Lung (tissue), 12 donors: ENCODE measurements around the gene EXOC6. TPM values are rescaled to one million over a fixed set of nuclear protein-coding genes. Genes with fewer than 3 reads are reported as not detected.

Source experiments
- ATAC-seq: fragments of 200-7000 bp; cut with Tn5 transposase; one replicate; pipeline ENCODE4 v1.9.1; 2020; ENCODE audit warnings: moderate number of reproducible peaks; ENCODE audit not compliant: insufficient read depth, low FRiP score
- DNase-seq, 3 donors: peaks; one replicate each; pipeline ENCODE4 v3.0.0-alpha.2; 2013 to 2017
- H3K27ac ChIP-seq, 2 donors: one replicate each; pipeline ENCODE4 v1.5.1; 2013; ENCODE audit warnings: mild to moderate bottlenecking in 2 of 2, moderate library complexity in 2 of 2, control low read depth in 1 of 2, inconsistent platforms in 1 of 2, low read depth in 1 of 2, low read length in 1 of 2
- H3K27me3 ChIP-seq, 3 donors: one replicate each; pipeline ENCODE4 v1.5.1; 2013; ENCODE audit warnings: low read length in 2 of 3; ENCODE audit not compliant: control insufficient read depth in 3 of 3, insufficient read depth in 3 of 3
- H3K36me3 ChIP-seq, 4 donors: one replicate each; pipeline ENCODE4 v1.5.1; 2013; ENCODE audit warnings: low read length in 4 of 4, mild to moderate bottlenecking in 1 of 4, moderate library complexity in 1 of 4; ENCODE audit not compliant: control insufficient read depth in 4 of 4, insufficient read depth in 4 of 4
- H3K4me1 ChIP-seq, 5 donors: one replicate each; pipeline ENCODE4 v1.5.1; 2013; ENCODE audit warnings: low read length in 5 of 5, mild to moderate bottlenecking in 2 of 5, moderate library complexity in 1 of 5; ENCODE audit not compliant: control insufficient read depth in 5 of 5, insufficient read depth in 5 of 5
- H3K4me3 ChIP-seq: one replicate; pipeline ENCODE4 v1.5.1; 2013; ENCODE audit warnings: mild to moderate bottlenecking, control low read depth, moderate library complexity
- H3K9ac ChIP-seq, 2 donors: one replicate each; pipeline ENCODE4 v1.5.1; 2013; ENCODE audit warnings: low read length in 2 of 2, control low read depth in 1 of 2; ENCODE audit not compliant: insufficient read depth in 1 of 2
- H3K9me3 ChIP-seq, 4 donors: one replicate each; pipeline ENCODE4 v1.5.1; 2013; ENCODE audit warnings: low read length in 3 of 4, mild to moderate bottlenecking in 1 of 4, moderate library complexity in 1 of 4; ENCODE audit not compliant: control insufficient read depth in 4 of 4, insufficient read depth in 3 of 4
- CTCF ChIP-seq: IDR thresholded peaks from 2 replicates; pipeline ENCODE4 v1.5.1; 2012; ENCODE audit warnings: mild to moderate bottlenecking; ENCODE audit errors: control extremely low read depth, extremely low read depth
- WGBS, 2 donors: extraction: QIAGEN DNeasy Blood & Tissue Kit; methylation state at CpG; one replicate each; pipeline ENCODE4 v1.1.7; 2013; 5-methylcytosine and 5-hydroxymethylcytosine counted together
- polyA plus RNA-seq, 2 donors: library from polyadenylated mRNA; stranded (reverse); fragments of 200-250 nt; gene quantifications; one replicate each; pipeline ENCODE4 v1.2.1, GENCODE V29; 2013
- total RNA-seq, 2 donors: library from RNA; depleted of rRNA in 1 of 2; stranded (reverse); fragments of >200 nt in 1 of 2; gene quantifications; one replicate each; pipeline ENCODE4 v1.2.1, GENCODE V29; 2014 to 2021
- donor health status: control.
- donor health status: control.
- donor health status: Bipolar disorder and iron deficiency.
- donor health status: healthy.
- donor health status: DM: yes; HTN: yes; CAD: no.

The EXOC6 gene
- total and polyA plus RNA-seq, 4 donors, result 8.6 to 40.1 (median 11.9) TPM

GRCh38 chr10:93087846-93088245, 239.5 kb downstream of the EXOC6 start:
- TF ChIP-seq CTCF, result no peak
- WGBS, 2 donors, result 85 to 86% methylated on average over 3 of the region's 3 CpGs
- H3K4me3 ChIP-seq, result no peak overlapping the region
- H3K9ac ChIP-seq, result no peak overlapping the region
- ATAC-seq (no peak), DNase-seq (no peak)
- no peaks in the 10 kb centered on the region for H3K27me3 ChIP-seq
- H3K9me3 ChIP-seq, result no peaks in the 10 kb centered on the region
- H3K4me1 ChIP-seq, result no peaks in the 10 kb centered on the region
- no peaks in the 10 kb centered on the region for H3K36me3 ChIP-seq
- no peak overlapping the region for H3K27ac ChIP-seq

GRCh38 chr10:93088466-93088865, 240.1 kb downstream of the EXOC6 start:
- Histone ChIP-seq H3K9ac (no peak overlapping the region), H3K27me3 (no peaks in the 10 kb centered on the region), H3K4me3 (no peak overlapping the region), H3K27ac (no peak overlapping the region), H3K4me1 (no peaks in the 10 kb centered on the region), H3K36me3 (no peaks in the 10 kb centered on the region), H3K9me3 (no peaks in the 10 kb centered on the region)
- 85 to 90% methylated on average over 4 of the region's 4 CpGs for WGBS, 2 donors
- DNase-seq, result no peak
- TF ChIP-seq CTCF, result no peak
- ATAC-seq, result no peak

- no peak for ATAC-seq
- DNase-seq, result no peak
- H3K4me3 ChIP-seq, result no peak overlapping the region
- no peaks in the 10 kb centered on the region for H3K36me3 ChIP-seq
- no peaks in the 10 kb centered on the region for H3K27me3 ChIP-seq
- 40 to 65% methylated on average over 2 of the region's 2 CpGs for WGBS, 2 donors
- no peak overlapping the region for H3K27ac ChIP-seq
- H3K9ac ChIP-seq, result no peak overlapping the region
- TF ChIP-seq CTCF, result no peak
- no peaks in the 10 kb centered on the region for H3K9me3 ChIP-seq
- H3K4me1 ChIP-seq, result no peaks in the 10 kb centered on the region
Observed at GRCh38 chr10:93090619-93091018, 242.3 kb downstream of the EXOC6 start.

- no peaks in the 10 kb centered on the region for H3K9me3 ChIP-seq
- 86 to 92% methylated on average over 3 of the region's 3 CpGs for WGBS, 2 donors
- no peaks in the 10 kb centered on the region for H3K36me3 ChIP-seq
- no peak overlapping the region for H3K27ac ChIP-seq
- H3K27me3 ChIP-seq, result no peaks in the 10 kb centered on the region
- no peaks in the 10 kb centered on the region for H3K4me1 ChIP-seq
- no peak overlapping the region for H3K4me3 ChIP-seq
- no peak for TF ChIP-seq CTCF
- DNase-seq, result no peak
- ATAC-seq, result no peak
- no peak overlapping the region for H3K9ac ChIP-seq
Observed at GRCh38 chr10:93091960-93092359, 243.6 kb downstream of the EXOC6 start.
